Subcutaneous abdominal adipose tissue (tissue), 5 donors: Measurements from ENCODE around the gene PTMS.
A peak's percentile ranks its signal among the peaks of the same experiment; 100 is the strongest.

Experiments
- H3K27ac ChIP-seq: one replicate; pipeline ENCODE4 v1.7.0; 2013; ENCODE audit warnings: low read depth, mild to moderate bottlenecking, inconsistent platforms, low read length, moderate library complexity
- H3K27me3 ChIP-seq, 5 donors: one replicate each; pipeline ENCODE4 v1.7.0; 2013; ENCODE audit warnings: low read length in 5 of 5, inconsistent platforms in 1 of 5; ENCODE audit not compliant: control insufficient read depth in 5 of 5, insufficient read depth in 4 of 5
- H3K36me3 ChIP-seq, 5 donors: one replicate each; pipeline ENCODE4 v1.7.0; 2013; ENCODE audit warnings: low read length in 5 of 5; ENCODE audit not compliant: control insufficient read depth in 5 of 5, insufficient read depth in 5 of 5
- H3K4me1 ChIP-seq, 5 donors: one replicate each; pipeline ENCODE4 v1.7.0; 2013; ENCODE audit warnings: low read length in 5 of 5, mild to moderate bottlenecking in 3 of 5, moderate library complexity in 1 of 5; ENCODE audit not compliant: control insufficient read depth in 5 of 5, insufficient read depth in 5 of 5
- H3K4me3 ChIP-seq, 5 donors: one replicate each; pipeline ENCODE4 v1.7.0; 2013; ENCODE audit warnings: low read length in 5 of 5, low read depth in 1 of 5
- H3K9ac ChIP-seq, 5 donors: one replicate each; pipeline ENCODE4 v1.7.0; 2013; ENCODE audit warnings: low read length in 5 of 5, mild to moderate bottlenecking in 4 of 5, moderate library complexity in 3 of 5
- H3K9me3 ChIP-seq, 5 donors: one replicate each; pipeline ENCODE4 v1.7.0; 2013; ENCODE audit warnings: low read length in 5 of 5; ENCODE audit not compliant: control insufficient read depth in 5 of 5
- donor health status: healthy.
- donor health status: healthy.
- donor health status: healthy.
- donor health status: healthy.
- donor health status: healthy.

Gene PTMS

GRCh38 chr12:6784296-6784695 lies 18.1 kb downstream of the PTMS start:
- Histone ChIP-seq H3K36me3 (no peaks in the 10 kb centered on the region), H3K9me3 (no peaks in the 10 kb centered on the region), H3K9ac (no peak overlapping the region), H3K27me3 (no peaks in the 10 kb centered on the region), H3K4me3 (no peak overlapping the region), H3K4me1 (peaks cover 0 to 29% (median 5%) of the 10 kb centered on the region in 5 donors), H3K27ac (no peak overlapping the region)

GRCh38 chr12:6784761-6785160 lies 18.6 kb downstream of the PTMS start:
- no peak overlapping the region for H3K27ac ChIP-seq
- H3K27me3 ChIP-seq: no peaks in the 10 kb centered on the region

DNA sequence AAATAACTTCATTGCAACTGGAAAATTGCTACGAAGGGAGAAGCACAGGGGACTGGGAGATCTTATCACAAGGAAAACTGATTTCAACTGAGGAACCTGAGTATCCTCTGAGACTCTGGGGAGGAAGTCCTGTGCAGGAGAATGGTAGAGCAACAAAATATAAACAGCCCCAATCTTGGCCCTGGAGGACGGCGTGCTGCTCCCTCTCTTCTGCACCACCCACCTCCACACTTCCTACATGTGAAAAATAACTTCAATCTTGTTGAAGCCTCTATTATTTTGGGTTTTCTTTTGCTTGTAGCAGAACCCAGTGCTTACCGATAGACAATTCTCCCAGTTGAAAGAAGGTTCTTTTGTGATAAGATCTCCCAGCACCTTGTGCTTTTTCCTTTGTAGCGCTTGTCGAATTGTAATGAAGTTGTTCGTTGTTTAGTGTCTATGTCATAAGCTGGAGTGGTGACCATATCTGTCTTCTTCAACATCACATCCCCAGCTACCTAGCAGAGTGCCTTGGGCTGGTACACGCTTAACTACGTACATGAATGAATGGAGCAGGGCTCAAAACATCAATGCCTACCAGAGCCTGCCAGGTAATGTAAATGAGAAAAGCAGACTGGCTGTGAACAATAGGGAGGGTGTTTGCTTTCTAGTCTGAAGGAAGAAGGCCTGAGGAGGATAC lies 20.4 kb downstream of the PTMS start:
- no peaks in the 10 kb centered on the region for H3K36me3 ChIP-seq
- peaks cover 0 to 31% (median 6%) of the 10 kb centered on the region in 5 donors for H3K4me1 ChIP-seq

More at GRCh38 chr12:6784761-6785160, 18.6 kb downstream of the PTMS start:
- no peaks in the 10 kb centered on the region for H3K36me3 ChIP-seq
- H3K4me1 ChIP-seq: peaks cover 0 to 29% (median 5%) of the 10 kb centered on the region in 5 donors
- no peak overlapping the region for H3K4me3 ChIP-seq
- H3K9ac ChIP-seq: no peak overlapping the region
- no peaks in the 10 kb centered on the region for H3K9me3 ChIP-seq

GRCh38 chr12:6787309-6787708 lies 21.1 kb downstream of the PTMS start:
- H3K4me1 ChIP-seq: peaks cover 0 to 38% (median 9%) of the 10 kb centered on the region in 5 donors

More for the DNA sequence above, 20.4 kb downstream of the PTMS start:
- Histone ChIP-seq H3K9me3 (no peaks in the 10 kb centered on the region), H3K27me3 (no peaks in the 10 kb centered on the region), H3K4me3 (no peak overlapping the region), H3K27ac (no peak overlapping the region), H3K9ac (no peak overlapping the region)

GRCh38 chr12:6788972-6789924 lies 23.1 kb downstream of the PTMS start, which contains the start of gene CD4:
Gene CD4, plus strand, starts transcription at chr12:6789528. Its CDS starts 10,611 bp downstream, at chr12:6800139.
- peak within 1 kb of the TSS in 2 of 5 donors; percentile 6 to 23 for H3K9ac ChIP-seq
- no peaks in the 10 kb centered on the region for H3K36me3 ChIP-seq
- H3K4me1 ChIP-seq: peaks cover 0 to 48% (median 15%) of the 10 kb centered on the region in 5 donors
- peak within 1 kb of the TSS; percentile 51 to 60 (median 55) for H3K4me3 ChIP-seq
- peaks cover 0 to 7% (median 4%) of the 10 kb centered on the region in 5 donors for H3K27me3 ChIP-seq
- H3K9me3 ChIP-seq: no peaks in the 10 kb centered on the region
- no peak within 1 kb of the TSS for H3K27ac ChIP-seq

More at GRCh38 chr12:6787309-6787708, 21.1 kb downstream of the PTMS start:
- Histone ChIP-seq H3K9ac (no peak overlapping the region), H3K4me3 (no peak overlapping the region), H3K27ac (no peak overlapping the region), H3K36me3 (no peaks in the 10 kb centered on the region), H3K9me3 (no peaks in the 10 kb centered on the region), H3K27me3 (no peaks in the 10 kb centered on the region)

- Histone ChIP-seq H3K36me3 (peaks cover 0 to 4% (median 0%) of the 10 kb centered on the region in 5 donors), H3K9me3 (no peaks in the 10 kb centered on the region), H3K27me3 (peaks cover 0 to 10% (median 4%) of the 10 kb centered on the region in 5 donors), H3K27ac (no peak overlapping the region), H3K9ac (peak overlapping the region in 1 of 5 donors; percentile 6), H3K4me1 (peaks cover 0 to 40% (median 15%) of the 10 kb centered on the region in 5 donors), H3K4me3 (peak overlapping the region; percentile 1 to 60 (median 55))
Observed at GRCh38 chr12:6790496-6791150, 24.5 kb downstream of the PTMS start.

DNA sequence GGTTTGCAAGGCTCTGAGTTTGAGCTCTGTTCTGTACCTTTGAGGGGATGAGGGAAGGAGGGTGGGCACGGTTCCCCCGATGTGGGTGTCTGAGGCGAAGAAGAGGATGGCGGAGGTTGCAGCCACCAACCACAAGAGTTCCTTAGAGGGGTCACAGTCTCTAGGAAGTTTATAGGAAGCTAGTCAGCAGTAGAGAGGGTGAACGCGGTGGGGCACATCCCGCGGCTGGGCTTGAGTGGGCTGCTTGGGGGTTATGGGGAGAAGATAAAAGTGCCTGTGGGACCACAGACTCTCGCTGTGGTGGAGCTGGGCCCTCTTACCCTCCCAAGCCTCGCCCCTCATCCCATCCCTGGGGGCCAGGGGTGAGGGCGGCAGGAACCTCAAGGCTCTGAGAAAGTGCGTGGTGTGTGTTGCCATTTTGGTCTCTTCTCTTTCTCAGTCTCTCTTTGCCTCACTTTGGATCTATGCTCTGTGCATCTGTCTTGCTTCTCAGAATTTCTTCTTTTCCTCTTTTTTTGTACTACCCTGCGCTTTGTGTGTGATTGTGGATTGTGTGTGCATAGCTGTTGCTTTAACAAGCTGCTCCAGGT lies 25.9 kb downstream of the PTMS start:
- Histone ChIP-seq H3K27me3 (peaks cover 0 to 13% (median 8%) of the 10 kb centered on the region in 5 donors), H3K27ac (no peak overlapping the region), H3K9ac (peak overlapping the region in 2 of 5 donors; percentile 34 to 54), H3K4me1 (peaks cover 0 to 32% (median 15%) of the 10 kb centered on the region in 5 donors), H3K36me3 (peaks cover 0 to 8% (median 0%) of the 10 kb centered on the region in 5 donors), H3K9me3 (no peaks in the 10 kb centered on the region), H3K4me3 (peak overlapping the region; percentile 6 to 39 (median 26))

DNA sequence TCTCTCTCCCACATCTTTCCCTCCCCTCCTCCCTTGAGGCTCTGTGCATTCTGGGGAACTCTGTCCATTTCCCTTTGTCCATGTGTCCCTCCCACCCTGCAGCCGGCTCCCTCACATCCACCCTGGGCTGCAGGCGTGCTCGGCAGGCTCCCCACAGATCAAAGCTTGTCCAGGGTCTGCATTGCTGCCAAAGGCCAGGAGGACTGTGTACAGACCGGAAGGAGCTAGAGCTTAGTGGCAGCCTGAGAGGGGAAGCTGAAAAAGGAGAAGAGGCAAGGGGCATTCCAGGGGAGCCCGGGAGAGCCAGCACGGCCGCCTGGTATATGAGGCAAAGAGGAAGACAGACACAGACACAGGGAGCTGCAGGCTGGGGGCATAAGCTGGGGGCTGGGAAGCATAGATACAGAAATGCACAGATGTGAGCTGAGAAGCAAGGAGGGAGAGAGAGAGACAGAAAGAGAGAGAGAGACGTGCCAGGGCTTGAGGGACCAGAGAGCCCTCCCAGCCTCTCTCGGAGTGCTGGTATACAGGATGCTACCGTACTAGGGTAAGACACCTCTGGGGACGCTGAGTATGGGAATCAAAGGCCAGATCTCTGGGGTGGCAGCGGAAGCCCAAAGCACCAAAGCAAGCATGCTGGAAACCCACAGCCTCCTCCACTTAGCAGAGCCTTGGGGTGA lies 26.5 kb downstream of the PTMS start:
- H3K36me3 ChIP-seq: peaks cover 0 to 8% (median 0%) of the 10 kb centered on the region in 5 donors
- H3K9me3 ChIP-seq: no peaks in the 10 kb centered on the region
- H3K27ac ChIP-seq: no peak overlapping the region
- peak overlapping the region in 1 of 5 donors; percentile 54 for H3K9ac ChIP-seq
- H3K4me1 ChIP-seq: peaks cover 0 to 27% (median 15%) of the 10 kb centered on the region in 5 donors
- peak overlapping the region; percentile 3 to 39 (median 7) for H3K4me3 ChIP-seq
- H3K27me3 ChIP-seq: peaks cover 0 to 14% (median 8%) of the 10 kb centered on the region in 5 donors

DNA sequence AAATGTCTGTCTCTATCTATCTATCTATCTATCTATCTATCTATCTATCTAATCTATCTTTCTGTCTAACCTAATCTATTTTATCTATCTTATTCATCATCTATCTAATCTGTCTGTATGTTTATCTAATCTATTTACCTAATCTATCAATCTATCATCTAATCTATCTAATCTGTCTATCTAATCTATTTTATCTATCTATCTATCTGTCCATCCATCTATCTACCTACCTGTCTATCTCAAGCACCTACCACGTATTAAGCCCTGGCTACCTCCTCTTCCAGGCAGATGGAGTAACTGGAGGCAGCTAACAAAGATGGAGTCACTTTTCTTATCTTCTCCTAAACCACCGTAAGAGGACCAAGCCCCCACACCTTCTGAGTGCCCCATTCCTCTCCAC lies 28.9 kb downstream of the PTMS start:
- Histone ChIP-seq H3K4me3 (no peak overlapping the region), H3K4me1 (peaks cover 0 to 19% (median 10%) of the 10 kb centered on the region in 5 donors), H3K9me3 (no peaks in the 10 kb centered on the region), H3K9ac (no peak overlapping the region), H3K36me3 (peaks cover 0 to 8% (median 0%) of the 10 kb centered on the region in 5 donors), H3K27me3 (peaks cover 0 to 14% (median 8%) of the 10 kb centered on the region in 5 donors), H3K27ac (no peak overlapping the region)
